Erythroblast (primary cell): ENCODE data around the gene NBEA.

Experiments
- GATA1 ChIP-seq: IDR thresholded peaks from 2 replicates; pipeline ENCODE4 v1.6.1; 2011; ENCODE audit warnings: low read depth, mild to moderate bottlenecking, control low read depth, low read length, moderate library complexity
- POLR2A ChIP-seq: IDR thresholded peaks from 2 replicates; pipeline ENCODE4 v1.6.1; 2011; ENCODE audit warnings: mild to moderate bottlenecking, low read length

DNA sequence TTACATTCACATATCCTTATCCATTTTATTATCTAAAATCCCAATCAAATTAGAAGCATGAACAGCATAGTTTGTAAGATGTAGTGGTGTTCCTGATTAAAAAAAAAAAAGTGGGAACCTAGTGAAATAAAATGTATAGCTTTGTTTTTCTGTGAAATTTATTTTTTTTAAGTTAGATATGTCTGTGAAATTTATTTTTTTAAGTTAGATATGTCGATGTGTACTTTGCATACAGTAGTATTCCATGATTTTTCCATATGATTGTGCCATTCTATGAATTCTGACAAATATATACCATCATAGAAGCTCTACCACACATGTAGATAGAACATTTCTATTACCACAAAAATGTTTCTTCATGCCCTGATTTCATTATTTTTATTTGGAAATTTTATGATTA is 540.5 kb downstream of the NBEA start:
- TF ChIP-seq POLR2A (no peak), GATA1 (no peak)
